IMR-90 (cell line): ENCODE results near the gene CSNK2B. TPM values are rescaled to one million over a fixed set of nuclear protein-coding genes. Genes with fewer than 3 reads are reported as not detected.

Experiments
- ATAC-seq: fragments of 200-7000 bp; cut with Tn5 transposase; 2 replicates; pipeline ENCODE4 v1.9.1; 2020; ENCODE audit warnings: low read depth, mild to moderate bottlenecking, moderate library complexity
- BruUV-seq: library from RNA; stranded (reverse); fragments of 400-500 nt; replicated peaks from 2 replicates; lab custom pipeline; 2021; lab: Mats Ljungman, UMichigan
- CTCF ChIA-PET: fragments of 300-600 bp; formaldehyde crosslinking; extraction: SDS; loops from one replicate; lab custom pipeline; 2021; ENCODE audit warnings: antibody characterized with exemption; lab: Yijun Ruan, JAX
- POLR2A ChIA-PET: fragments of 300-600 bp; sonication (Branson Sonifier 250); formaldehyde crosslinking; loops from one replicate; lab custom pipeline; 2022; ENCODE audit warnings: antibody characterized with exemption; ENCODE audit not compliant: unreplicated experiment; lab: Charles Lee
- DNase-seq: peaks from one replicate; pipeline ENCODE4 v3.0.0; 2013
- H2AFZ ChIP-seq: replicated peaks from 2 replicates; pipeline ENCODE3; 2013; ENCODE audit warnings: low read length, mild to moderate bottlenecking; ENCODE audit not compliant: poor library complexity
- H2AK5ac ChIP-seq: 2 replicates; pipeline ENCODE4 v1.6.1; 2013; ENCODE audit warnings: low read depth, low read length, inconsistent platforms
- H2AK9ac ChIP-seq: replicated peaks from 2 replicates; pipeline ENCODE3; 2013; ENCODE audit warnings: mild to moderate bottlenecking, low read depth, low read length, moderate library complexity; ENCODE audit not compliant: poor library complexity
- H2BK120ac ChIP-seq: 2 replicates; pipeline ENCODE4 v1.6.1; 2013; ENCODE audit warnings: low read depth, low read length, inconsistent platforms
- H2BK15ac ChIP-seq: 3 replicates; pipeline ENCODE4 v1.6.1; 2013; ENCODE audit warnings: low read depth, low read length, inconsistent platforms
- H2BK20ac ChIP-seq: 2 replicates; pipeline ENCODE4 v1.6.1; 2013; ENCODE audit warnings: low read depth, mild to moderate bottlenecking, inconsistent platforms, low read length, moderate library complexity
- H2BK5ac ChIP-seq: 2 replicates; pipeline ENCODE4 v1.6.1; 2013; ENCODE audit warnings: mild to moderate bottlenecking, low read depth, low read length, inconsistent platforms; ENCODE audit not compliant: poor library complexity, severe bottlenecking
- H3K14ac ChIP-seq: replicated peaks from 2 replicates; pipeline ENCODE4 v1.6.1; 2013; ENCODE audit warnings: low read depth, low read length, inconsistent platforms
- H3K18ac ChIP-seq: 2 replicates; pipeline ENCODE4 v1.6.1; 2013; ENCODE audit warnings: low read depth, low read length, control low read depth
- H3K23ac ChIP-seq: 2 replicates; pipeline ENCODE4 v1.6.1; 2013; ENCODE audit warnings: low read depth, low read length, inconsistent platforms
- H3K27ac ChIP-seq: 2 replicates; pipeline ENCODE4 v1.5.1; 2013; ENCODE audit warnings: mild to moderate bottlenecking, control low read depth, low read length; ENCODE audit not compliant: insufficient read depth
- H3K27me3 ChIP-seq: 2 replicates; pipeline ENCODE4 v1.6.1; 2013; ENCODE audit warnings: low read length; ENCODE audit not compliant: control insufficient read depth, insufficient read depth
- H3K36me3 ChIP-seq: 2 replicates; pipeline ENCODE4 v1.6.1; 2013; ENCODE audit warnings: low read length, mixed read lengths; ENCODE audit not compliant: control insufficient read depth, insufficient read depth
- H3K4ac ChIP-seq: 2 replicates; pipeline ENCODE4 v1.6.1; 2013; ENCODE audit warnings: low read depth, low read length, inconsistent platforms
- H3K4me1 ChIP-seq: 2 replicates; pipeline ENCODE4 v1.6.1; 2013; ENCODE audit warnings: low read length, mixed read lengths; ENCODE audit not compliant: control insufficient read depth, insufficient read depth
- H3K4me2 ChIP-seq: 2 replicates; pipeline ENCODE4 v1.6.1; 2013; ENCODE audit warnings: low read depth, mild to moderate bottlenecking, control low read depth, low read length, moderate library complexity
- H3K4me3 ChIP-seq: 2 replicates; pipeline ENCODE4 v1.5.1; 2013; ENCODE audit warnings: low read depth, mild to moderate bottlenecking, control low read depth, low read length, moderate library complexity; ENCODE audit not compliant: insufficient read depth
- H3K56ac ChIP-seq: 2 replicates; pipeline ENCODE4 v1.6.1; 2013; ENCODE audit warnings: low read length, inconsistent platforms; ENCODE audit not compliant: insufficient read depth; ENCODE audit errors: extremely low read depth
- H3K79me1 ChIP-seq, 2 experiments: 2 replicates each; pipeline ENCODE4 v1.6.1; 2013; ENCODE audit warnings: low read length in 2 of 2, inconsistent platforms in 1 of 2, low read depth in 1 of 2
- H3K9ac ChIP-seq: 2 replicates; pipeline ENCODE4 v1.6.1; 2013; ENCODE audit warnings: low read depth, low read length, control low read depth
- H3K9me1 ChIP-seq: 2 replicates; pipeline ENCODE4 v1.6.1; 2013; ENCODE audit warnings: low read length, inconsistent platforms; ENCODE audit not compliant: insufficient read depth
- H3K9me3 ChIP-seq: 2 replicates; pipeline ENCODE4 v1.6.1; 2013; ENCODE audit warnings: low read length; ENCODE audit not compliant: control insufficient read depth, insufficient read depth
- H4K20me1 ChIP-seq: 2 replicates; pipeline ENCODE4 v1.6.1; 2013; ENCODE audit warnings: low read length, inconsistent platforms; ENCODE audit not compliant: insufficient read depth
- H4K5ac ChIP-seq: 2 replicates; pipeline ENCODE4 v1.6.1; 2013; ENCODE audit warnings: mild to moderate bottlenecking, low read depth, low read length, control low read depth
- H4K8ac ChIP-seq, 2 experiments: 2 replicates each; pipeline ENCODE4 v1.6.1; 2013; ENCODE audit warnings: low read depth in 2 of 2, low read length in 2 of 2, control low read depth in 1 of 2, inconsistent platforms in 1 of 2
- H4K91ac ChIP-seq: 2 replicates; pipeline ENCODE4 v1.6.1; 2013; ENCODE audit warnings: low read depth, low read length, inconsistent platforms; ENCODE audit not compliant: insufficient read depth
- CHD1 ChIP-seq: IDR thresholded peaks from 2 replicates; pipeline ENCODE4 v1.6.1; 2012; ENCODE audit warnings: low read depth, low read length, improper control_type of control experiment
- FOS ChIP-seq: fragments of 150-350 bp; IDR thresholded peaks from 2 replicates; pipeline ENCODE4 v1.6.1; 2016; ENCODE audit warnings: low read depth, low read length
- MAFK ChIP-seq: IDR thresholded peaks from 2 replicates; pipeline ENCODE4 v1.6.1; 2012; ENCODE audit warnings: low read depth, low read length, improper control_type of control experiment
- USF2 ChIP-seq: fragments of 150-350 bp; IDR thresholded peaks from 2 replicates; pipeline ENCODE4 v1.6.1; 2017; ENCODE audit warnings: mild to moderate bottlenecking, antibody characterized with exemption, low read length, low read depth
- WGBS, 2 experiments: methylation state at CpG; one replicate each; pipeline versions ENCODE4 v1.1.5 to v1.1.7; 2013; ENCODE audit warnings: missing lambda C conversion rate in 2 of 2; ENCODE audit not compliant: insufficient read length in 1 of 2; ENCODE audit errors: extremely low coverage in 2 of 2; 5-methylcytosine and 5-hydroxymethylcytosine counted together
- dilution Hi-C: fragments of 300-500 bp; cut with HindIII; formaldehyde crosslinking; loops from one replicate; pipeline ENCODE4 v1.14.3; 2018; ENCODE audit warnings: low sequenced_read_pairs; ENCODE audit not compliant: unreplicated experiment
- in situ Hi-C: fragments of 300-500 bp; cut with MboI; formaldehyde crosslinking; loops from 3 replicates; pipeline ENCODE4 v1.14.3; 2019; ENCODE audit warnings: low sequenced_read_pairs, inconsistent platforms, mixed read lengths
- intact Hi-C: fragments of 100-400 bp; cut with micrococcal nuclease; formaldehyde crosslinking; loops from 2 replicates; pipeline ENCODE4 v1.10.0; 2022
- polyA plus RNA-seq, 3 experiments: library from polyadenylated mRNA; depleted of rRNA; stranded (reverse); fragments of >200 nt; gene quantifications; 2 replicates each; pipeline ENCODE4 v1.2.3, GENCODE V29; 2012; ENCODE audit warnings: low replicate concordance in 1 of 3
- total RNA-seq: library from RNA; depleted of rRNA; stranded (reverse); fragments of >200 nt; gene quantifications from 2 replicates; pipeline ENCODE4 v1.2.3, GENCODE V29; 2012

CSNK2B gene
- total and polyA plus RNA-seq, 2 of the 4 experiments (the other 2 are of a cell fraction), result 194 to 240 TPM

DNA sequence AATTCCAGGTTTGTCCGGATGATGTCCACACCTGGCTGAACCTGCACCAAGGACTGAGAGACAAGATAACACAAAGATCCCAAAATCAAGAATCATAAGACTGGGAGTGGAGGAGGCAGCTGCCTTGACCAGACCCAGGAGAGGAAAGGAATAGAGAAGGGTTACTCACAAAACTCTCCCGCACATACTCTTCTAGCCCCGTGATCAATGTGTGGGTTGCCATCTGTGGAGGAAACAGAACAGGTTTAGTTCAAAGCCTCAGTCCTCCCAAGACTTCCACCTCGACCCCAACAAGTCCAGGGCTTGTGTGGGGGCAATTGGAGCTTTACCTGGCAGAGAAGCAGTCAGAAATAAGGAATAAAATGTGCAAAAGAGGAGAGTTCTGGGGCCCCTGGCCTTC, 24.5 kb upstream of the CSNK2B start:
- ChIA-PET CTCF (no interaction called here), POLR2A (no interaction called here)
- H4K8ac ChIP-seq, result no peak overlapping the region
- no peak overlapping the region for H2BK5ac ChIP-seq
- no peak overlapping the region for H4K5ac ChIP-seq
- H3K9me3 ChIP-seq, result no peaks in the 10 kb centered on the region
- in situ Hi-C loops, result no loop called here
- no peak overlapping the region for H2AK5ac ChIP-seq
- DNase-seq, result no peak
- H2AK9ac ChIP-seq, result no peak overlapping the region
- no peak overlapping the region for H2BK120ac ChIP-seq
- H4K20me1 ChIP-seq, result peaks cover 10% of the 10 kb centered on the region
- no peak overlapping the region for H3K18ac ChIP-seq
- no peak for TF ChIP-seq FOS
- no peak for TF ChIP-seq MAFK
- TF ChIP-seq CHD1, result no peak
- no peak for TF ChIP-seq USF2
- H3K56ac ChIP-seq, result no peak overlapping the region
- H2BK20ac ChIP-seq, result no peak overlapping the region
- H2BK15ac ChIP-seq, result no peak overlapping the region
- no peak overlapping the region for H3K4me2 ChIP-seq
- no peak overlapping the region for H3K9ac ChIP-seq
- no peaks in the 10 kb centered on the region for H3K27me3 ChIP-seq
- H3K36me3 ChIP-seq, result peaks cover 81% of the 10 kb centered on the region
- no peak overlapping the region for H4K91ac ChIP-seq
- H3K4ac ChIP-seq, result no peak overlapping the region
- no TSS peak for BruUV-seq
- H3K27ac ChIP-seq, result no peak overlapping the region
- no peak overlapping the region for H3K4me3 ChIP-seq
- ATAC-seq, result no peak
- no peaks in the 10 kb centered on the region; the same call in 1 of the 2 replicates for H3K4me1 ChIP-seq
- H3K14ac ChIP-seq, result no peak overlapping the region
- intact Hi-C loops, result no loop called here
- no peak overlapping the region for H3K23ac ChIP-seq
- WGBS, 2 experiments, result no CpG with 5 or more reads among the region's 4 CpGs
- H3K9me1 ChIP-seq, result 0 out of 2 replicates have a peak, but pooled peaks cover 3% of the 10 kb centered on the region
- H2AFZ ChIP-seq, result no peak overlapping the region
- dilution Hi-C loops, result no loop called here
- peaks cover 10 to 11% of the 10 kb centered on the region in 2 experiments; a peak in 3 of 4 replicates for H3K79me1 ChIP-seq
